SU-DHL-6 (cell line): ENCODE measurements around the gene CYSTM1.

Experiments used
- CTCF ChIP-seq: fragments of 200-600 bp; sonication (generic); IDR thresholded peaks from one replicate; pipeline ENCODE4 v1.5.1; 2017; ENCODE audit warnings: antibody characterized with exemption, mild to moderate bottlenecking, low read length, moderate library complexity; ENCODE audit not compliant: insufficient read depth, poor library complexity, severe bottlenecking
- EZH2phosphoT487 ChIP-seq: fragments of 200-600 bp; sonication (generic), shearing (Covaris generic); conservative IDR thresholded peaks from 2 replicates; pipeline ENCODE4 v1.6.1; 2018; ENCODE audit warnings: mild to moderate bottlenecking, antibody characterized with exemption, low read length, moderate library complexity, mixed read lengths

GRCh38 chr5:140174465-140175366 is at the start of gene CYSTM1:
- TF ChIP-seq CTCF (no peak), EZH2phosphoT487 (no peak)
